Natural killer cell (primary cell): Measurements from ENCODE around the gene COL15A1. TPM values are rescaled to one million over a fixed set of nuclear protein-coding genes. Genes with fewer than 3 reads are reported as not detected.

Experiments used
- ATAC-seq, 3 donors: fragments of 150-1000 bp in 2 of 3; fragments of 200-7000 bp in 1 of 3; cut with Tn5 transposase; 1 replicate in 1 of 3; 2 replicates in 2 of 3; pipeline ENCODE4 v1.10.0; 2021; ENCODE audit warnings: mild to moderate bottlenecking in 2 of 3, moderate library complexity in 2 of 3
- DNase-seq, 2 donors: peaks; one replicate each; pipeline versions ENCODE4 v3.0.0 to v3.0.0-alpha.2; 2013 to 2021; ENCODE audit warnings: mixed read lengths in 1 of 2
- H3K27ac ChIP-seq: one replicate; pipeline ENCODE4 v1.5.1; 2013; ENCODE audit warnings: mild to moderate bottlenecking, low read length
- H3K27me3 ChIP-seq: one replicate; pipeline ENCODE4 v1.6.1; 2013; ENCODE audit warnings: low read length; ENCODE audit not compliant: control insufficient read depth, insufficient read depth
- H3K36me3 ChIP-seq: one replicate; pipeline ENCODE4 v1.6.1; 2013; ENCODE audit warnings: low read length; ENCODE audit not compliant: control insufficient read depth, insufficient read depth
- H3K4me1 ChIP-seq: one replicate; pipeline ENCODE4 v1.6.1; 2013; ENCODE audit warnings: low read length; ENCODE audit not compliant: control insufficient read depth, insufficient read depth
- H3K4me3 ChIP-seq: one replicate; pipeline ENCODE4 v1.5.1; 2013; ENCODE audit warnings: low read length
- H3K9me3 ChIP-seq: one replicate; pipeline ENCODE4 v1.6.1; 2013; ENCODE audit warnings: low read length; ENCODE audit not compliant: control insufficient read depth, insufficient read depth
- H3K27ac Mint-ChIP-seq, 2 donors: one replicate each; pipeline ENCODE4 v1.8.0; 2022; ENCODE audit warnings: mild to moderate bottlenecking in 2 of 2, mixed read lengths in 2 of 2, moderate library complexity in 1 of 2
- H3K27me3 Mint-ChIP-seq, 2 donors: one replicate each; pipeline ENCODE4 v1.8.0; 2022; ENCODE audit warnings: low read depth in 2 of 2, mixed read lengths in 2 of 2
- H3K36me3 Mint-ChIP-seq: one replicate; pipeline ENCODE4 v1.8.0; 2022; ENCODE audit warnings: mixed read lengths
- H3K4me1 Mint-ChIP-seq, 2 donors: one replicate each; pipeline ENCODE4 v1.8.0; 2022; ENCODE audit warnings: mixed read lengths in 2 of 2
- H3K4me3 Mint-ChIP-seq: one replicate; pipeline ENCODE4 v1.8.0; 2022; ENCODE audit warnings: mild to moderate bottlenecking, moderate library complexity, mixed read lengths
- H3K9me3 Mint-ChIP-seq, 2 donors: one replicate each; pipeline ENCODE4 v1.8.0; 2022; ENCODE audit warnings: mixed read lengths in 2 of 2
- CTCF ChIP-seq: fragments of 200-600 bp; IDR thresholded peaks from one replicate; pipeline ENCODE4 v1.8.0; 2022; ENCODE audit warnings: antibody characterized with exemption
- WGBS: methylation state at CpG from one replicate; pipeline ENCODE4 v1.1.7; 2013; ENCODE audit warnings: missing lambda C conversion rate; ENCODE audit not compliant: insufficient coverage; 5-methylcytosine and 5-hydroxymethylcytosine counted together
- intact Hi-C: fragments of 100-400 bp; cut with micrococcal nuclease; formaldehyde crosslinking; loops from one replicate; pipeline ENCODE4 v1.14.2; 2022
- total RNA-seq, 4 donors: library from RNA; stranded (reverse); fragments of 120-200 nt in 1 of 4; gene quantifications; one replicate each; pipeline versions ENCODE4 v1.2.3 to v1.2.4, GENCODE V29; 2013 to 2022

COL15A1 gene
- total RNA-seq, 3 donors from 2014 or later (not counting 1 experiment from before 2014, with no cell fraction given) = 0.18 to 0.82 (median 0.19) TPM

GRCh38 chr9:98977813-98978212 lies 34.1 kb downstream of the COL15A1 start:
- ATAC-seq = no peak
- Mint-ChIP-seq H3K36me3 (no peaks in the 10 kb centered on the region), H3K27ac (no peak overlapping the region), H3K4me3 (no peak overlapping the region), H3K4me1 (peaks cover 7 to 10% of the 10 kb centered on the region in 2 donors), H3K9me3 (no peaks in the 10 kb centered on the region), H3K27me3 (peaks cover 7 to 13% of the 10 kb centered on the region in 2 donors)
- no peak overlapping the region for H3K27ac ChIP-seq
- 87% methylated on average over 3 of the region's 3 CpGs for WGBS
- DNase-seq = no peak
- no peak overlapping the region for H3K4me3 ChIP-seq
- H3K9me3 ChIP-seq = no peaks in the 10 kb centered on the region
- no peak for TF ChIP-seq CTCF
- H3K27me3 ChIP-seq = peaks cover 7% of the 10 kb centered on the region
- intact Hi-C loops = no loop called here
- peaks cover 10% of the 10 kb centered on the region for H3K4me1 ChIP-seq
- no peaks in the 10 kb centered on the region for H3K36me3 ChIP-seq

- Mint-ChIP-seq H3K27ac (no peak overlapping the region), H3K4me1 (peaks cover 7 to 10% of the 10 kb centered on the region in 2 donors), H3K36me3 (no peaks in the 10 kb centered on the region), H3K27me3 (peaks cover 5 to 11% of the 10 kb centered on the region in 2 donors), H3K9me3 (no peaks in the 10 kb centered on the region), H3K4me3 (no peak overlapping the region)
- Histone ChIP-seq H3K9me3 (no peaks in the 10 kb centered on the region), H3K4me3 (no peak overlapping the region), H3K27me3 (peaks cover 7% of the 10 kb centered on the region), H3K27ac (no peak overlapping the region), H3K4me1 (peaks cover 10% of the 10 kb centered on the region), H3K36me3 (no peaks in the 10 kb centered on the region)
- DNase-seq (no peak), ATAC-seq (no peak)
- intact Hi-C loops = no loop called here
- 48% methylated on average over 5 of the region's 5 CpGs for WGBS
- no peak for TF ChIP-seq CTCF
Measured at GRCh38 chr9:98978231-98978681, 34.5 kb downstream of the COL15A1 start.

GRCh38 chr9:98980291-98980690 lies 36.6 kb downstream of the COL15A1 start:
- H3K4me3 Mint-ChIP-seq = no peak overlapping the region
- H3K36me3 Mint-ChIP-seq = no peaks in the 10 kb centered on the region
- TF ChIP-seq CTCF = no peak
- intact Hi-C loops = no loop called here
- H3K27me3 Mint-ChIP-seq = peaks cover 3 to 8% of the 10 kb centered on the region in 2 donors
- H3K4me3 ChIP-seq = no peak overlapping the region
- no peak overlapping the region for H3K27ac Mint-ChIP-seq
- H3K27me3 ChIP-seq = peaks cover 4% of the 10 kb centered on the region
- WGBS = 94% methylated on average over 5 of the region's 5 CpGs
- H3K9me3 Mint-ChIP-seq = no peaks in the 10 kb centered on the region
- H3K4me1 ChIP-seq = peaks cover 2% of the 10 kb centered on the region
- H3K9me3 ChIP-seq = no peaks in the 10 kb centered on the region
- H3K4me1 Mint-ChIP-seq = peaks cover 3 to 7% of the 10 kb centered on the region in 2 donors
- DNase-seq (no peak), ATAC-seq (no peak)
- H3K36me3 ChIP-seq = no peaks in the 10 kb centered on the region
- H3K27ac ChIP-seq = no peak overlapping the region
